Measurements from ENCODE around the gene SMIM36. TPM values are rescaled to one million over a fixed set of nuclear protein-coding genes. Genes with fewer than 3 reads are reported as not detected.
A peak's percentile ranks its signal among the peaks of the same experiment; 100 is the strongest.
"Not testable (repeated sequence)": the region's sequence is repeated elsewhere in the genome, so short reads cannot be mapped to it uniquely, and the experiment has no call there.

SMIM36 gene
- total RNA-seq, 1 donor from 2014 or later: not detected

DNA sequence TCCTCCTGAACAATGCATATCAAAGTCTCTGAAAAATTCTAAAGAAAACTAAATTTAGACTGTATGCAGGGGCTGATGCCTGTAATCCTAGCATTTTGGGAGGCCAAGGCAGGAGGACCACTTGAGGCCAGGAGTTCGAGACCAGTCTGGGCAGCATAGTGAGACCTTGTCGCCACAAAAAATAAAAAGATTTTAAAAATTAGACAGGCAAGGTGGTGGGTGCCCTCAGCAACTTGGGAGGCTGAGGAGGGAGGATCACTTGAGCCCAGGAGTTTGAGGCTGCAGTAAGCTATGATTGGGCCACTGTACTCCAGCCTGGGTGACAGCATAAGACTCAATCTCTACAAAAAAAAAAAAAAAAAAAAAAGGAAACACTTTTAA lies 59.5 kb downstream of the SMIM36 start:
- Mint-ChIP-seq H3K36me3 (no peaks in the 10 kb centered on the region), H3K9me3 (no peaks in the 10 kb centered on the region), H3K4me3 (no peak overlapping the region), H3K27ac (peak overlapping the region; percentile 93), H3K27me3 (ENCODE audit: low read depth) (no peaks in the 10 kb centered on the region), H3K4me1 (peaks cover 76% of the 10 kb centered on the region)
- no peak for DNase-seq (ENCODE audit: low spot score in 2 of 2, unreplicated experiment in 2 of 2)
- TF ChIP-seq, protein P1, sequence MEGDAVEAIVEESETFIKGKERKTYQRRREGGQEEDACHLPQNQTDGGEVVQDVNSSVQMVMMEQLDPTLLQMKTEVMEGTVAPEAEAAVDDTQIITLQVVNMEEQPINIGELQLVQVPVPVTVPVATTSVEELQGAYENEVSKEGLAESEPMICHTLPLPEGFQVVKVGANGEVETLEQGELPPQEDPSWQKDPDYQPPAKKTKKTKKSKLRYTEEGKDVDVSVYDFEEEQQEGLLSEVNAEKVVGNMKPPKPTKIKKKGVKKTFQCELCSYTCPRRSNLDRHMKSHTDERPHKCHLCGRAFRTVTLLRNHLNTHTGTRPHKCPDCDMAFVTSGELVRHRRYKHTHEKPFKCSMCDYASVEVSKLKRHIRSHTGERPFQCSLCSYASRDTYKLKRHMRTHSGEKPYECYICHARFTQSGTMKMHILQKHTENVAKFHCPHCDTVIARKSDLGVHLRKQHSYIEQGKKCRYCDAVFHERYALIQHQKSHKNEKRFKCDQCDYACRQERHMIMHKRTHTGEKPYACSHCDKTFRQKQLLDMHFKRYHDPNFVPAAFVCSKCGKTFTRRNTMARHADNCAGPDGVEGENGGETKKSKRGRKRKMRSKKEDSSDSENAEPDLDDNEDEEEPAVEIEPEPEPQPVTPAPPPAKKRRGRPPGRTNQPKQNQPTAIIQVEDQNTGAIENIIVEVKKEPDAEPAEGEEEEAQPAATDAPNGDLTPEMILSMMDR (IDR thresholded peaks at IDR 0.05; ENCODE audit: unreplicated experiment): no peak

DNA sequence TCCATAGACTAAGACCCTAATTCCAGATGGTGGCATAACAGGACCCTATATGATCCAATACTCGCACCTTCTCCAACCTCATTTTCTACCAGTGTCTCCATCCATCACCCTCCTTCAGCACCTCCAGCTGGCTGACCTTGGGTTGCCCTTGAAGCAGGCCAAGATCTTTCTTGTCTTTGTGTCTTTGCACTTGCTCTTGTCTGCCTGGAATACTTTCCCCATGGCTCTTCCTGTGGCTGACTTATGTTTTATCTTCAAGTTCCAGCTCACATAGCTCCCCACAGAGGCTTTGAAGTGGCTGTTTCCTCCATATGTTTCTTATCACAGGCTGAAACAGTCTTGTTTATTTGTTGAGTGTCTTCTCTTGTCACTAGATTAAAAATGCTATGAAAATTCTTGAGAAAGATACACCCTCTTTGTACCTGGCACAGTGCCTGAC lies 60.0 kb downstream of the SMIM36 start:
- Mint-ChIP-seq H3K27me3 (ENCODE audit: low read depth) (no peaks in the 10 kb centered on the region), H3K36me3 (no peaks in the 10 kb centered on the region), H3K27ac (peak overlapping the region; percentile 93), H3K4me3 (no peak overlapping the region), H3K9me3 (no peaks in the 10 kb centered on the region), H3K4me1 (peaks cover 77% of the 10 kb centered on the region)
- TF ChIP-seq, protein P1 (IDR thresholded peaks at IDR 0.05; ENCODE audit: unreplicated experiment): no peak
- no peak for DNase-seq (ENCODE audit: low spot score in 2 of 2, unreplicated experiment in 2 of 2)

DNA sequence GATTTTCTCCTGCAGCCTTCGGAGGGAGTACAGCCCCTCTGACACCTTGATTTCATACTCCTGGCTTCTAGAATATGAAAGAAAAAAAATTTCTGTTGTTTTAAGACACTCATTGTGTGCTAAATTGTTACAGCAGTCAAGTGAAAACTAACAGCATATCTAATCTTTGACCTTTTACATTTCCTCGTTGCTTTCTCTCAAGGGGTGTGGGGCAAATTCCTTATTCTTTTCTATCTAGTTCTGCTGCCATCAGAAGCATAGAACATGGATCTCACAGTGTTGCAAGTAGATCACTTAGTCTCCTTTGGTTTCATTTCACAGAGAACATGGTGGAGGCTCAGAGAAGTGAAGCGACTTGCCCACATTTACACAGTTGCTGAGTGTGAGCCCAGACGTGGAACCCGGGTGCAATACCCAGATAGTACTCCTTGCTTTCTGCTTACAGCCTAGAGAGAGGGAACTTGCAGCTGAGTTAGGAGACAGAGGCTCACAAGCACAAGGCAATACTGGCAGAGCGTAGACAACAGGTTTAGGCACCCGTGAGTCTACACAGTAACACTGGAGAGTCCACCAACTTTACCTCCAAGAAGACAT lies 60.9 kb downstream of the SMIM36 start:
- TF ChIP-seq, protein P1 (IDR thresholded peaks at IDR 0.05; ENCODE audit: unreplicated experiment): no peak
- DNase-seq (ENCODE audit: low spot score in 2 of 2, unreplicated experiment in 2 of 2): no peak
- Mint-ChIP-seq H3K4me3 (no peak overlapping the region), H3K27me3 (ENCODE audit: low read depth) (no peaks in the 10 kb centered on the region), H3K27ac (peak overlapping the region; percentile 93), H3K4me1 (peaks cover 74% of the 10 kb centered on the region), H3K9me3 (no peaks in the 10 kb centered on the region), H3K36me3 (no peaks in the 10 kb centered on the region)

DNA sequence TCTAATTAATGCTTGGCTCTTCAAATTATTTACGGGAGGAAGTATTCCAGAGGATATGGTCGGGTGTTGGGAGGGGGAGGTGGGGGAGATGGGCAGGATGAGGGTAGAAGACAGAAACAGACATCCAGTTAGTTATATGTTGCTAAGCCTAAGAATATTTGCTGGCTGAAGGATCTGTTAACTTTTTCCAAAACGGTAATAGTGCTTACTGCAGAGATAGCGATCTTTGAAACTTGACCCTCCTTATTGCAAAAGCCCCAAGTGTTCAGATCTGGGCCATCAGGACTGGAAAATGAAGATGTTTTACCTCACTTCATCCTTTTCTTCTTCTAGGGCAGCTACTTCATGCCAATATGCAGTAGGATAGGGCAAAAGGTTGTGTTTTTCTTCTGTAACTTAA lies 62.6 kb downstream of the SMIM36 start:
- Mint-ChIP-seq H3K36me3 (no peaks in the 10 kb centered on the region), H3K4me3 (no peak overlapping the region), H3K27me3 (ENCODE audit: low read depth) (no peaks in the 10 kb centered on the region), H3K4me1 (peaks cover 75% of the 10 kb centered on the region), H3K27ac (peak overlapping the region; percentile 87), H3K9me3 (no peaks in the 10 kb centered on the region)
- TF ChIP-seq, protein P1 (IDR thresholded peaks at IDR 0.05; ENCODE audit: unreplicated experiment): no peak
- DNase-seq (ENCODE audit: low spot score in 2 of 2, unreplicated experiment in 2 of 2): no peak

DNA sequence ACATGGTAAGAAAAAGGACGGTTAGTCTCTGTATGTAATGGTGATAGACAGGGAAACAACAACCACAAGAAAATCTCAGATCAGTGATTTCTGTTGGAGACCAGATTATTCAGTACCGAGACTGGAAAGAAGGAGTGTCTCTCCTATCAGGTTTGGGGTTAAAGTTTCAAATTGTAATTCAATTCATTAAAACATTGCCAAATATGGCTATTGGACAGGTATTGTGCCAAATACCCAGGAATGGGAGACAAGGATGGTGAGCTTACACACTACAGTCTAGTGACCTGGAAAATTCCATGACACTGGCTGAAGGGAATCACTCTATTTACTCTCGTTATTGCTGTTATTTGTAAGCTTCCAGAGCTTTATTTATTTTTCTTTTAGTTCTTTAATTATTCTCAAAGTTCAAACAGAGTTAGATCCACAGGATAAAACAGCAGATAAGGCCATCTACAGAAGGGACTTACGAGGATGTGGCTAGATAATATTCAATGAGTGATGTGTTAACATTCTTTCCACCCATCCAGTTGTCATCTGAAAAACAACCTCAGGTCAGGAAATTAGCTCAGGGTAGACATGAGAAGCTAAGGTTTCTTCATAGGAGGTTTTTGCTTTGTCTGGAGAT lies 64.6 kb downstream of the SMIM36 start:
- Mint-ChIP-seq H3K4me1 (peaks cover 79% of the 10 kb centered on the region), H3K27me3 (ENCODE audit: low read depth) (no peaks in the 10 kb centered on the region), H3K36me3 (no peaks in the 10 kb centered on the region), H3K9me3 (no peaks in the 10 kb centered on the region), H3K4me3 (no peak overlapping the region), H3K27ac (peak overlapping the region; percentile 73)
- no peak for DNase-seq (ENCODE audit: low spot score in 2 of 2, unreplicated experiment in 2 of 2)
- TF ChIP-seq, protein P1 (IDR thresholded peaks at IDR 0.05; ENCODE audit: unreplicated experiment): no peak

DNA sequence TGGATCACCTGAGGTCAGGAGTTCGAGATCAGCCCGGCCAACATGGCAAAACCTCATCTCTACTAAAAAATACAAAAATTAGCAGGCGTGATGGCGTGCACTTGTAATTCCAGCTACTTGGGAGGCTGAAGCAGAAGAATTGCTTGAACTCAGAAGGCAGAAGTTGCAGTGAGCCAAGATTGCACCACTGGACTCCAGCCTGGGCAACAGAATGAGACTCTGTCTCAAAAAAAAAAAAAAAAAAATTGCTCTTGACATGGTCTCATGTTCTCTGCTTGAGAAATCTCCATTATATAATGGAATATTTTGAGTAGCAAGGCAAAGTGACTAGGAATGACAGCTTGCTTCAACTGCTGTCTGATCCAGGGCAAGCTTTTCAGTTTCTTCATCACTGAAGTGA lies 65.2 kb downstream of the SMIM36 start:
- not testable (repeated sequence) for H3K36me3 Mint-ChIP-seq; H3K9me3 Mint-ChIP-seq; H3K4me3 Mint-ChIP-seq; DNase-seq (ENCODE audit: low spot score in 2 of 2, unreplicated experiment in 2 of 2); H3K27me3 Mint-ChIP-seq (ENCODE audit: low read depth)
- Mint-ChIP-seq H3K4me1 (peaks cover 75% of the 10 kb centered on the region), H3K27ac (peak overlapping the region; percentile 73)
